ENCODE results near the gene TMCO4.

GRCh38 chr1:19819701-19820100 lies 20.0 kb upstream of the TMCO4 start:
- TF ChIP-seq EZH2 (IDR thresholded peaks at IDR 0.05; ENCODE audit: borderline replicate concordance, low read depth, low read length, severe bottlenecking) (no peak), CTCF (IDR thresholded peaks at IDR 0.05; ENCODE audit: extremely low read depth in 1 of 2, insufficient read depth in 1 of 2, low read depth in 1 of 2, low read length in 2 of 2) (no peak)
